Right renal cortex interstitium (tissue), 3 donors: ENCODE measurements around the gene AGAP4. TPM values are rescaled to one million over a fixed set of nuclear protein-coding genes. Genes with fewer than 3 reads are reported as not detected.
"Not testable (repeated sequence)": the region's sequence is repeated elsewhere in the genome, so short reads cannot be mapped to it uniquely, and the experiment has no call there.

Experiments
- DNase-seq, 3 donors: peaks; one replicate each; pipeline ENCODE4 v3.0.0-alpha.2; 2013; ENCODE audit warnings: low read depth in 3 of 3, low spot score in 2 of 3
- polyA plus RNA-seq, 3 donors: library from polyadenylated mRNA; unstranded; fragments of 120-200 nt; gene quantifications; one replicate each; pipeline ENCODE4 v1.2.1, GENCODE V29; 2013; ENCODE audit not compliant: insufficient read length in 3 of 3

The AGAP4 gene
- 10 to 100 TPM; 23.1 to 31.1 (median 25.4) TPM for polyA plus RNA-seq

DNA sequence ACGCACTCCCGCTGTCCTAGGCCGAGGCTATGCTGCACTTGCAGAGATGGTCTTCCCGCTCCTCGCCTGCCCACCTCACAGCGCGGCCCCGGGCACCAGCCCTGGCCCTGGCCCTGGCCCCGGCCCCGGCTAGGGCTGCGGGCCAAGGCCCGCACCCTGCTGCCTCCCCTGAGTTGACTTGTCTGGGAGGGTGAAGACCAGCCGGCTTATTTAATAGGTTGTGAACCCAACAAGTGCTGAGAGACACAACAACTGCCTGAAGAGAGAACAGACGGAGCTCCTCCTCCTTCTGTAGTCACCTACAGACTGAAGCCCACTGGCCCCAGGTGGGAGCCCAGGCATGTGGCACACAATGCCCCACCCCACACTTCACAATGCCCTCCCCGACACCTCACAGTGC is at the start of gene AGAP4:
TSS of gene AGAP4 (minus strand) at position 101 of the 400 bp plus-strand sequence. CDS start 153 bp downstream, outside the sequence.
- DNase-seq = not testable (repeated sequence)

DNA sequence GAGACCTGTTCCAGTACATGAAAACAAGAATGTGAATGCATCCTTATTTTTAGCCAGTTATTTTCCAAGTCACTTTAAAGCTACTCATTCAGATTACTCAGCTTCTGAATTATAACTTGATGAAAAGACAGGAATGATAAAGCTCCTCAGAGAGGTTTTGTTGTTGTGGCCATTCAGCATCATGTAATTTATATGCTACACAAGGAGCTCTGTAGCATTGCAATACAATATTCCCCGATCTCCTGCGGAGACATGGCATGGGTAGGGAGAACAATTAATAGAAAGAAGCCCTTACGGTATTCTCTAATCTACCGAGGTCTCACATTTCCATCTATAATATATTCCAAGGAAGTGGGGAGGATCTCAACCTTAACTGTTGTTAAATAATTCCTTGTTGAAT is 43.4 kb upstream of the AGAP4 start:
- not testable (repeated sequence) for DNase-seq

DNA sequence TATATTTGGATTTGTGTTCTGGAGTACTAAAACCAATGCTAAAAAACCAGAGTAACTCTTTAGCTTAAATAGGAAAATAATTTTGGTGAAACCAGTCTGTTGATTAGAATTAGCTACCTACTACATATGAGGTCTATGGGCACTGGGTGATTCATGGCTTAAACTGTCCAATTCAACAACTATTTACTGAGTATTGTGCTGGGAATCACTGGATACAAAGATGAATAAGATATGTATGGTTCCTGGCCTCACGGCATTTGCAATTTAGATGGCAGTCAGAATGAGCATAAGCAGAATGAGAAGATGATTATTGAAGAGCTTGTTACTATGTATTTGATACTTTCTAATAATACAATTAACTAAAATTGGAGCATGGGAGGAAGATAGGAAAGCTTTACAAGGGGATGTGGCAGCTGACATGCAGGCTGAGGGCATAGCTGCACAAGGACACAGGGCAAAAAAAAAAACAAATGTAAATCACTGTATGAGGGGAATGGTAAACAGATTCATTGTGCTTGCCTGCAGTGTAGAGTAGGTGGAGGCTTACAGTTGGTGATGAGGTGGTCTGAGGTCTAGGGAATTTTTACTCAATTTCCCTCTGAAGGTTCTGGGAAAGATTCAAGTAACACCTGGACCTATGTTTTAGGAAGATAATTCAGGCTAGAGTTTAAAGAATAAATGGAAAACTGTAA is 42.4 kb upstream of the AGAP4 start:
- not testable (repeated sequence) for DNase-seq

DNA sequence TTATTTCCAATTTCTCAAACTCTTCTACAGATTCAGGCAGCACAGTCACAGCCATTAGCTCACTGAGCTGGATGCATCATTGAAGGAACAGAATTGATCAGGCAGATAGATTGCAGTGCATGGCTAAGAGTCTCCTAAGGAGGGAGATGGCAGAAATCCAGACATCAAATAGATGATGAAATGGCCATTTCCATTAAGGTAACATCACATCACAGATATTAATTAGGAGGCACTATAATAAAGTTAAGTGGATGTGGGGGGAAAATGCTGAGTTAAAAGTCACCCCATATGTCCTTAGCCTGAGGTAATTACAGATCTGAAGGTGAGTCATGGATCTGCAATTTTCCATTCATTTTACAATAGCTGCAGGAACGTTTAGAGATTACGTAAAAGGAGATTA is 35.6 kb upstream of the AGAP4 start:
- not testable (repeated sequence) for DNase-seq

DNA sequence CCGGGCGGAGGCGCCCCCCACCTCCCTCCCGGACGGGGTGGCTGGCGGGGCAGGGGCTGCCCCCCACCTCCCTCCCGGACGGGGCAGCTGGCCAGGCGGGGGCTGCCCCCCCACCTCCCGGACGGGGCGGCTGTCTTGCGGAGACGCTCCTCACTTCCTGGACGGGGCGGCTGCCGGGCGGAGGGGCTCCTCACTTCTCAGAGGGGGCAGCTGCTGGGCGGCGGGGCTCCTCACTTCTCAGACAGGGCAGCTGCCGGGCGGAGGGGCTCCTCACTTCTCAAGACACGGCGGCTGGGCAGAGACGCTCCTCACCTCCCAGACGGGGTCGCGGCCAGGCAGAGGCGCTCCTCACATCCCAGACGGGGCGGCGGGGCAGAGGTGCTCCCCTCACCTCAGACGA is 18.1 kb upstream of the AGAP4 start:
- not testable (repeated sequence) for DNase-seq

DNA sequence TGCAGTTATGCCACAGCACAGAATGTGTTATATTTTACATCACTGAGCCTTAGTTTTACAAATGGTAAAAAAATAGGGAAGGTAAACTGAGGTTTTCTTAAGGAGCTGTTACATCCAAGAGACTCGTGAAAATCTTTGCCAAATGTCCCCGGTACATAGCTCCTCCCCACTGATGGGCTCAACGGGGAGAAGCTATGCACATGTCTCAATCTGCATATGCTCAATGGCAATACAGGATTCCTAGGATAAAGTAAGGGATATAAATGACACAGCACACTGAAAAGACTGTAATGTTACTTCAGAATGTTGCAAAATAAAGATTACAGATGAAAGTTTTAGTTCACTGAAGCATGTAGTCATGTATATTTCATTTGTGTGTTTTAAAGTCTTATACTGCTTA is 17.0 kb upstream of the AGAP4 start:
- not testable (repeated sequence) for DNase-seq

DNA sequence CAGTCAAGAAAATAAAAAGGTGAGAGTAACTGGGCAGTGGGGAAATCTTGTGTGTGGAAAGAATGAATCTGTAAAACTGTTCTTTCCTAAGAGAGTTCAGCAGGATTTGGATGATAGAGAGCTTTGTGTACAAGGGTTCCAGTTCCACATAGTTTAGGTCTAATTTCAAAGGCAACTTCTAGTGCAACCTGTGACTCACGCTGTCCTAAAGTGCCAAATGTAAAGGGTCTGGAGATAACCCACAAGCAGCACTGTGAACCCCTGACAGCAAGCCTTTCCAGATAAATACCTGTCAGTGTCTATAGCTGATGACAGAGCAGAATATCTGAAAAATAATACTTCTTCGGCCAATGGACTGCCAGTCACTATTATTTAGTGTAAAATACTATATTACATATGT is 16.3 kb upstream of the AGAP4 start:
- not testable (repeated sequence) for DNase-seq

DNA sequence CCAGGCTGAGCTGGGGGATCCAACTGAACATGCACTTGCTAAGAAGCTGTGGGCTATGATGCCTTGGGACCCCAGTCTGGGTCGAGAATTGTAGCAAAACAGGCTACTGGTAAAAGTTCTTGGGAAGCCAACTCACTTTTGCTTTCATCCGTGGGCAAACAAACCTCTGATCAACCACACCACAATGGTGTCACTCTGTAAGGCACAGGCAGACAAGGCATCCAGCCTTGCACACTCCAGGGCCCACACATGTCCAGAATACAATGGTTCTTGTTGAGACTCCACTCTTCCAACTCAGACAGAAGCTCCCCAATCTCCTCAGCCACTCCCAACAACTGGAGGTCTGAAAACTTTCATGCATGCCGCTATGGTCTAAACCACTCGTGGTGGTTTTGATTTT is 10.6 kb upstream of the AGAP4 start:
- not testable (repeated sequence) for DNase-seq

DNA sequence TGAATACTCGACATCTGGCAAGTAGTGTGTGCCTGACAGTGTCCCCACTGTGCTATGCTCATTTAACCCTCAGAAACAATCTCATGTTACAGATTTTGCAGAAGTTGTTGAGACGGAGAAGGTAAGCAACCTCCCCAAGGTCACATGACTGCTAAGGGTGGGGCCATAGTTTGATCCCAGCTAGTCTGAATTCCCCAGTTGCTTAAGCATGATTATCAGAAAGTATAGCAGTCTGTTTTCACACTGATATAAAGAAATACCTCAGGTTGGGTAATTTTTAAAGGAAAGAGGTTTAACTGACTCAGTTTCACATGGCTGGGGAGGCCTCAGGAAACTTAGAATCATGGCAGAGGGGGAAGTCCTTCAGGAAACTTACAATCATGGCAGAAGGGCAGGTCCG is 1.2 kb upstream of the AGAP4 start:
- not testable (repeated sequence) for DNase-seq

DNA sequence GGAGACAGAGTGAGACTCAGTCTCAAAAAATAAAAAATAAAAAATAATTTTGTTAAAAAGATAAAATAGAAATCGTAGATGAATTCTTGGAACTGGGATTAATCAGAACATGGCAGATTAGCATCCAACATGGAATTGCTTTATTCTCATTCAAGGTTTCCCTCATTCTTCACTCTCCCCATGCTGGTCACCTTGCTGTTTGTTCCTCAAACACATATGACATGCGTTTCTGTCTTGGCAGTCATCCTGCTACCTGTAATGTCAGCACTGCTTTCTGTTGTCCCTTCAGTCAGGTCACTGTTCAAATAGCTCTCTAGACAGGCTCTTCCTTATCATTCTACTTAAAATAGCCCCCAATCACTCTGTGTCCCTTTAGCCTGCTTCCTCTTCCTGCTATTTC is 24.4 kb downstream of the AGAP4 start:
- DNase-seq = not testable (repeated sequence)

DNA sequence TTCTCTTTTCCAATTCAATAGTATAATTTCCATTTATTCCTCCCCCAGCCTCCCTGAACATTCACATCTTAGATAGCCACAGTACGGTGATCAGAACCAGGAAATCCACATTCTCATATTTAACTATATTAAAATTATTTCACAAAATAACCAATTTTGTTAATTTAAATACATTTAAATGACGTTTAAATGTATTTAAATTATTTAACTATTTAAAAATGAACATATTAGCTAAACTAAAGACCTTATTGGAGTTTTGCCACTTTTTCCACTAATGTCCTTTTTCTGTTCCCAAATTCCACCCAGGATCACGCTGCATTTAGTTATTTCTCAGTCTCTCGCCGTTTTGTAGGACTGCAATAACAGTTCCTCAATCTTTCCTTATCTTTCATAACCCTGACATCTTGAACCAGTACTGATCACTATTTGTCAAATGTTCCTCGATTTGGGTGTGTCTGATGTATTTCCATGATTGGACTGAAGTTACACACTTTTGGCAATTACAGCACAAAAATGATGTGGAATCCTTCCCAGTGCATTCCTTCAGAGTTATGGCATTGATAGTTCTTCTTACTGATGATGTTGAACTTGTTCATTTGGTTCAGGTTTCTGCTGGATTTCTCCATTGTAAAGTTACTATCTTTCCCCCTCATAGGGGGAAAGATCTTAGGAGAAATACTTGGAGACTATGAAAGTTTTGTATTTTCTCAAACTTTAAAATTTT is 27.0 kb downstream of the AGAP4 start:
- not testable (repeated sequence) for DNase-seq

DNA sequence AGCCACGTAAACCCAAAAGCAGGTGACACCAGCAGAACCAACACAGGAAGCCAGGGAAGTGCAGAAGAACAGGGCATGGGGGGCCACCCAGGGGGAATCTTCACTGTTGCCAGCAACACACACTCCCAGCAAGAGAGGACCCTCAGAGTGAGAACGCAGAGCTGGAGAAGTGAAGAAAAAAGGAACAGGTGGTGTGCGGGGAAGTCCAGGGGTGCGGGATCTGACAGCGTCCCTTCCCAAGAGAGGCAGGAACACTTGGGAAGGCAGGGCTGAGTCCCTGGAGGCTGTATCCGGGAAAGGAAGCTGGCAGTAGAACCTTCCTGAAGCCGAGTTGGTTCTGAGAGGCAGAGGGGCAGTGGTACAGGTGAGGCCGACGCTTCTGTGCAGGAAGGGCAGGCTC is 27.7 kb downstream of the AGAP4 start:
- no peak for DNase-seq

DNA sequence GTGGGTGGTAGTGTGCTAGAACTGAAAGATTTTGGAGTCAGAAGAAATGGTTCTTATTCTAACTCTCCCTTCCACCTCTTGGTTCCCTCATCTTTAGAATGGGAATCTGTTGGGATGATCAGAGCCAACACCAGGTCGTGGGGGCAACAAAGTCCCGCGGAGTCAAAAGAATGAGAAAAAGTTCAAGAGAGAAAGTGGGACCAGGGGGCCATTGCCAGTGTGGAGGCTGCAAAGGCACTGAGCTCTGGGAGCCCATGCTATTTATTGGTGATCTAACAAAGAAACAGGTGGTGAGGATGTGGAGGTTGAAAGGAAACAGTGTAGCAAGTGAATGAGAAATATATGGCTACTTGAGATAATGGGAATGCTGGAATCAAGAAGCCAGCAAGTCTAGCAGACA is 29.4 kb downstream of the AGAP4 start:
- no peak for DNase-seq

DNA sequence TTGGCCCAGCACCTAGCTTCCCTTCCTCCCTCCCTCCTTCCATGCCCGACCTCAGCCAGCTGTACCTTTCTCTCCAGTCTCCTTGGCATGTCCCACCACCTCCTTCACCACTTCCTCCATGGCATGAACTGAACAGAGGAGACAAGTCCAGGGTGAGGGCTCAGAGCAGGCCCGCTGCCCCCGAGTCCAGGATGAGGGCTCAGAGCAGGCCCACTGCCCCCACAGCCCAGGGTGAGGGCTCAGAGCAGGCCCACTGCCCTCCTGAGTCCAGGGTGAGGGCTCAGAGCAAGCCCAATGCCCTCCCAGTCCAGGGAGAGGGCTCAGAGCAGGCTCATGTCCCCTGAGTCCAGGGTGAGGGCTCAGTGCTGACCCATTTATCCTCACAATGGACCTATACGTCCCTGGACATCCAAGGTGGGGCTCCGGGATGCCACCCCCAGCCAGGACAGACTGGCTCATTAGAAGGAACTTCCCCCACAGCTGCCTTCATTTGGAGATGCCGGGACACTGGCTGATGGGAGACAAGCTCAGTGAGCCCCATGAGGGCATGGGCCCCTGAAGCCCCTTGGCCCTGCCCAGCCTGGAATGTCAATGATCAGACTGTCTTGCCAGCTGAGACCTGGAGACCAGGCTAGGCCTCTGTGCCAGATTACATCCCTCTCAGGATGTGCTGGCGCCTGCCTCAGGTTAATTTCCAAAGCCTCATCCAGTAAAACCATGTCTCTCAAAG is 30.0 kb downstream of the AGAP4 start:
- no peak for DNase-seq

DNA sequence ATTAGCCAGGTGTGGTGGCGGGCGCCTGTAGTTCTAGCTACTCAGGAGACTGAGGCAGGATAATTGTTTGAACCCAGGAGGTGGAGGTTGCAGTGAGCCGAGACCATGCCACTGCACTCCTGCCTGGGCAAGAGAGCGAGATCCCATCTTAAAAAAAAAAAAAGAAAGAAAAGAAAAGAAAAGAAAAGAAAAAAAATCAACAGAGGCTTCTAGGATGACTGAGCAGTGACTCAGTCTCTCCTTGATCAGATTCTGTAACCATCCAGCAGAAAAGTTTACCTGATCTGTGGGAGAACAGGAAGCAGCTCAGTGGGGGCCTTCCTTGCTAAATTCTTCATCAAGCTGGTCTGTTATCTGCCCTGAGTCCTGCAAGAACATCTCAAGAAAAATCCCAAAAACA is 33.2 kb downstream of the AGAP4 start:
- not testable (repeated sequence) for DNase-seq

DNA sequence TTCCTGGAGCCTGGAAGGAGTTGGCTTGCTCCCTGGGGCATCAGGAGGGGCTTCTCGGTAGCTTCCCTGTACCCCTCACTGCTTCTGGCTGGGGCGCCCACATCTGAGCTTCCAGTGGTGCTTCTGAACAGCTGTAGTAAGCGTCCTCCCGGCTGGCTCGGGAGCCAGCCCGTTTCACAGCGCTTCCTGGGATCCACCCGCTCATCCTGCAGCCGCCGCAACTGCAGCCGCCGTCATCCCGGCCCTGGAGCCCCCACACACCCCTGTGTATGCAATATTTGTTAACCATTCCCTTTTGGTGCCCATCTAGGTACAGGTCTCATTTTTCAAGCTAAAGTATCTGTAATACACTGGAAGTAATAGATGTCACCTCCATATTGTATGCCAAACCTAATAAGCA is 34.3 kb downstream of the AGAP4 start:
- DNase-seq = not testable (repeated sequence)

DNA sequence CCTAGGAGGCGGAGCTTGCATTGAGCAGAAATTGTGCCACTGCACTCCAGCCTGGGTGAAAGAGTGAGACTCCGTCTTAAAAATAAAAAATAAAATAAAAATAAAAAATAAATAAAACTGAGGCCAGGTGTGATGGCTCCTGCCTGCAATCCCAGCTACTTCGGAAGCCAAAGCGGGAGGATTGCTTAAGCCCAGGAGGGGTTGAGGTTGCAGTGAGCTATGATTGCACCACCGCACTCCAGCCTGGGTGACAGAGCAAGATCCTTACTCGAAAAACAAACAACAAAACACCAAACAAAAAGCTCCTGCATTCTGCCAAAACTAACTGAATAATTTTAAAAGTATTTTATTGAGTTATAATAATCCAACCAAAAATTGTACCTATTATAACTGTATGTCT is 36.2 kb downstream of the AGAP4 start:
- DNase-seq = no peak

DNA sequence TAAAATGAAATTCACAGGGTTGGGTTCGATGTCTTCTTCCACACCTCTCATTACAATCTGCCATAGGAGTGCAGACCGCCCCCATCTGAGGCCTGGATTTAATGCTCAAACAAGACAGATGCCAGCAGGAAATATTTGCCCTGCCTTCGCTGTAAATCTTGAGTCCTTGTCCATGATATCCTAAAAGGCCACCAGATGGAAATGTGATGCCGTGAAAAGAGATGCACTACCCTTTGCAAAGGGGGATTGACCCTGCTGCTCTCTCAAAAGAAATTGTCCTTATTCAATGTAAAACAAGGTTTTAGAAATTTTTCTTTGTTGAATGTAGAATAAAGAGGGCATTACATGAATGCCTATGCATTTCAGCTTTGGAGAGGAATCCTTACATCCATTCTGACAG is 37.5 kb downstream of the AGAP4 start:
- no peak for DNase-seq

DNA sequence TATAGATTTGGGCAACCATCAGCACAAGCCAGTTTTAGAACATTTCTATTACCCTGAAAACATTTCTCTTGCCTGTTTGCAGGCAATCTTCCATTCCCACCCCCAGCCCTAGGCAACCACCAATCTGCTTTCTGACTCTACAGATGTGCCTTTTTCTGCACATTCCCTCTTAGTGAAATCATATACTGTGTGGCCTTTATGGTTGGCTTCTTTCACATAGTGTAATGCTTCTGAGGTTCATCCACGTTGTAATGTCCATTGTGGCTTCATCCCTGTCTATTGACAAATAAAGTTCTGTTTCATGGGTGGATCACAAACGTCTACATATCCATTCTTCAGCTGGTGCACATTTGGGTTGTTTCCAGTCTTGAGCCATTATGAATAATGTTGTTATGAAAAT is 42.3 kb downstream of the AGAP4 start:
- not testable (repeated sequence) for DNase-seq

DNA sequence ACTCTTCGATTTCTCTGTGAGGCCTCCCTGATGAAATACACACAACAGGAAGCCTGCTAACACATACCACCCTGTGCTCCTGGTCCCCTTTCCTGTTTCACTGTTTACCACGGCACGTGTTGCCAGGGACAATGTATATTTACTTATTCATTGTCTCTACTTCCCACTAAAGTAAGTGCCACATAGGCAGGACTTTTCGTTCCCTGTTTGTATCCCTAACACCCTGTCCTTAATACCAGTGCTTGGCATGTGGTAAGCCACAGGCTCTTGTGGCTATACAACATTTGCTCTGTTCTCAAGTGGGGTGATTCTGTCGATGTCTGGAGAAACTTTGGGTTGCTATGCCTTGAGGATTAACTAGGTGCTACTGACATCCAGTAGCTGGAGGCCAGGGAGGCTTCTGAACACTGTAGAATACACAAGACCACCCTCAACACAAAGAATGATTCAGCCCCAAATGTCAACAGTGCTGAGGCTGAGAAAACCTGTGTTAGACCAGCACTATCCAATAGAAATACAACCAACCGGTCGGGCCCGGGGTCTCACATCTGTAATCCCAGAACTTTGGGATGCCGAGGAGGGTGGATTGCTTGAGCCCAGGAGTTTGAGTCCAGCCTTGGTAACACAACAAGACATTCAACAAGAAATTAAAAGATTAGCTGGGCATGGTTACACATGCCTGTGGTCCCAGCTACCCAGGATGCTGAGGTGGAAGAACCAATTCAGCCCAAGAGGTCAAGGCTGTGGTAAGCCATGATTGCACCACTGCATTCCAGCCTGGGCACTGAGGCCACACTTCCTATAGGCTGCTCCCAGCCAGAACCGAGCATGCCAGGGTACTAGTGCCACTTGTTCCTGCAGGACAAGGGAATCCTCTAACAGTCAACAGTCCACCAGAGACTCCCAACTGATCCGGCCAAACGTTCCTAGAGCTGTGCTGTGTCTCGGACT is 44.0 kb downstream of the AGAP4 start:
- not testable (repeated sequence) for DNase-seq
